ENCODE results near the gene LGMN. TPM values are rescaled to one million over a fixed set of nuclear protein-coding genes. Genes with fewer than 3 reads are reported as not detected.
A peak's percentile ranks its signal among the peaks of the same experiment; 100 is the strongest.

LGMN gene
- polyA plus RNA-seq, 1 experiment: 112 TPM

DNA sequence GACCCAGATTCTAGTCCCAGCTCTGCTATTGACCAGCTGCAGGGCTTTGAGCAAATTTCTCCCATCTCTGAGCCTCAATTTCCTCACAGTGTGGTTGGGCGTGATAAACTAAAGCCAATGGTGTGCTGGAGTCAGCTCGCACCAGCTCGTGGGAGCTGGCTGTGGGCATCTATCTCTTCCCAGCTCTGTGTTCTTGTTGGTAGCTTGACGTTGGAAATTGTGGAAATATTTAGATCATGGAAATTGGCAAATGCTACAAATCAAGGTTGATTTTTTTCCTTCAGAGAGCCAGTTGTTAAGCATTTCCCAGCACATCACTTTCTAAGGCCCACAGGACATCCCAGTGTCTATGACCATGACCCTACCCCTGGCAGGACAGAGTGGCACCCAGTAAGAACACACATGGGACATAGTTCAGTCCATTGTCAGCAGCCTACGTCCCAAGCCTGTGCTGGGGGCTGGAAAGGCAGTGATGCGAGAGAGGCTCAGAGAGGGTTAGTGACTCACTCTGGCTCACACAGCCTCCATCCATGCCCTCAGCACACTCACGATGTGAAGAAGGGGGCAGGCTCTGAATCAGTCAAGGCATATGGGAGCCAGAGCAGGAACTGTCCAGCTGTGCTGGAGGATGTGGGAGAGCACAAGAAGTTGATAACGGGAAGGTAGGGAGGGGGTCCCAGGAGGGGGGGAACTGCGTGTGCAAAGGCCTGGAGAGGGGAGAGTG lies 77.6 kb downstream of the LGMN start:
- no peak overlapping the region for H3K4me3 ChIP-seq (ENCODE audit: low read depth, low read length)
- no peak for DNase-seq (ENCODE audit: low read depth)
- ChIA-PET POLR2A (interaction anchor here (0.5 kb wide), 1 partner anchor 25 kb away, joined by 8 read pairs; no protein-coding TSS in a partner anchor), CTCF (interaction anchor here (0.9 to 3.5 kb wide), 13 partner anchors 10 to 540 kb away, joined by 3 to 21 read pairs (median 4); no protein-coding TSS in a partner anchor)
- TF ChIP-seq, protein P1, sequence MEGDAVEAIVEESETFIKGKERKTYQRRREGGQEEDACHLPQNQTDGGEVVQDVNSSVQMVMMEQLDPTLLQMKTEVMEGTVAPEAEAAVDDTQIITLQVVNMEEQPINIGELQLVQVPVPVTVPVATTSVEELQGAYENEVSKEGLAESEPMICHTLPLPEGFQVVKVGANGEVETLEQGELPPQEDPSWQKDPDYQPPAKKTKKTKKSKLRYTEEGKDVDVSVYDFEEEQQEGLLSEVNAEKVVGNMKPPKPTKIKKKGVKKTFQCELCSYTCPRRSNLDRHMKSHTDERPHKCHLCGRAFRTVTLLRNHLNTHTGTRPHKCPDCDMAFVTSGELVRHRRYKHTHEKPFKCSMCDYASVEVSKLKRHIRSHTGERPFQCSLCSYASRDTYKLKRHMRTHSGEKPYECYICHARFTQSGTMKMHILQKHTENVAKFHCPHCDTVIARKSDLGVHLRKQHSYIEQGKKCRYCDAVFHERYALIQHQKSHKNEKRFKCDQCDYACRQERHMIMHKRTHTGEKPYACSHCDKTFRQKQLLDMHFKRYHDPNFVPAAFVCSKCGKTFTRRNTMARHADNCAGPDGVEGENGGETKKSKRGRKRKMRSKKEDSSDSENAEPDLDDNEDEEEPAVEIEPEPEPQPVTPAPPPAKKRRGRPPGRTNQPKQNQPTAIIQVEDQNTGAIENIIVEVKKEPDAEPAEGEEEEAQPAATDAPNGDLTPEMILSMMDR (IDR thresholded peaks at IDR 0.05; ENCODE audit: insufficient read depth, low read depth, low read length): no peak
- H3K36me3 ChIP-seq (ENCODE audit: control insufficient read depth, insufficient read depth, low read length): peaks cover 1% of the 10 kb centered on the region; the same call in 1 of the 2 replicates
- no peaks in the 10 kb centered on the region for H3K27me3 ChIP-seq (ENCODE audit: control insufficient read depth, insufficient read depth, low read length)

DNA sequence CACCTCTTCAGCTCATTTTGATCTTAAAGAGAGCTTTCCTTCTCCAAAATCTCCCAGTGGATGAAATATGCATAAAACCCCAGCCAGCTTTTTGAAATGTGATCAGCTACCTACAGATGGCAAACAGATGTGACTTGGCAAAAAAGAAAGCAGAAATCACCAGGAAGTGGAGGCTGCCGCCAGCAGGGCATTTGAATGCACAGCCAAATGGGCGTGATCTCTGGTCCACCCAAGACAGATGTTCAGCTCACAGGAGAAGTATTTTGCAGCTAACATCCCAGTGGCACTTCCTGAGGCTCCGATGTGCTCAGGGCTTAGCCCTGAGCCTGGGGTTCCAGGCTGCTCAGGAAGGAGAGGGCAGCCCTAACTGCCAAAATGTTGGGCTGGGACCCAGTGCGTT lies 78.3 kb downstream of the LGMN start:
- Histone ChIP-seq H3K27me3 (ENCODE audit: control insufficient read depth, insufficient read depth, low read length) (no peaks in the 10 kb centered on the region), H3K4me3 (ENCODE audit: low read depth, low read length) (no peak overlapping the region), H3K36me3 (ENCODE audit: control insufficient read depth, insufficient read depth, low read length) (no peaks in the 10 kb centered on the region; the same call in 1 of the 2 replicates)
- TF ChIP-seq, protein P1 (IDR thresholded peaks at IDR 0.05; ENCODE audit: insufficient read depth, low read depth, low read length): peak; percentile 53
- ChIA-PET CTCF (interaction anchor here (0.9 to 3.5 kb wide), 14 partner anchors 10 to 539 kb away, joined by 3 to 21 read pairs (median 4); no protein-coding TSS in a partner anchor), POLR2A (interaction anchor here (0.5 to 0.7 kb wide), 2 partner anchors 24 to 200 kb away, joined by 3 to 8 read pairs; no protein-coding TSS in a partner anchor)
- DNase-seq (ENCODE audit: low read depth): peak; percentile 75

DNA sequence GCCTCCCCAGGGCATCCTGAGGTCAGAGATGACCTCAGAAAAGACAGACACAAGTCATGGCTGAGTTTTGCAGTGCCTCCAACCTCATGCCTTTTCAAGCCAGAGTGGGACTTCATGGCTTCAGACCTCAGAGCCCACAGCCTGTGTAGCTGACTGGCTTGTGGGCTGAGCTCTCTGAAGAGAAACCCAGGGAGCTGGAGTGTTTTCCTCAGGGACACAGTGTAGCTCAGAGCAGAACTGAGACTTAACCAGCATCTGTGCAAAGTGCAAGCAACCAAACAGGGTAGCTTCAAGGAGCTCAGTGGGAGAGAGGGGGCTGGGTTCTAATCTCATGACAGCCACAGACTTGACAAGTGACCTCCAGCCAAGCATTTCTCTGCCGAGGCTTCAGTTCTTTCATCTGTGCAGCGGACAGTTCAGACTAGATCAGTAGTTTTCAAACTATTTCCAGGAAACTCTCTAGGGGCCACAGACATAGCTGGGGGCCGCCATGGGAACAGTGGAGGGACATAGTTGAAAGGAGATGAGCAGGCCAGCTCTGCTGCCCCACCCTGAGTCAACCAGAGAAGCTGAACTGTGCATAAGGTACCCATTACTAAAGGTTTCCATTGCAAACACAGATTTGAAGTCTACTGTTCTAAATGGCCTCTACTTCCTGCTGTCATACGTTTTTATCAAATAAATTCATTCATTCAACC lies 80.0 kb downstream of the LGMN start:
- POLR2A ChIA-PET: no interaction called here

DNA sequence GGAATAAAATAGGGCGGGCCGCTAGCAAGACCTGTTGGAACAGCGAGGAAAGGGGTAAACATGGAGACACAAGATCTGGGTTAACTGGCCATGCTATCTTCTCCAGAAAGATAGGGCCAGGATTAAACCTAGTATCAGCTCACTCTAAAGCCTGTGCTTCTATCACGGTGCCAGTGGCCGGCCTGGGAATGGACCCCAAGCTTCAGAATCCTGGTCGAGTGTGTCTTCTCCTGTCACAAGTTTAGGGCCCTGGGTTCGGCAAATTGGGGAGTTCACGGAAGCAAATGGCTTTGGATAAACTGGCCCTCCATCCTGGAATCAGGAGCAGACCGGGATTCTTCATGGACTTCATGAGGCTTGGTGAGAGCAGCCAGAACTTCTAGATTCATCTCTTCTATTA lies 82.2 kb downstream of the LGMN start:
- Histone ChIP-seq H3K4me3 (ENCODE audit: low read depth, low read length) (no peak overlapping the region), H3K27me3 (ENCODE audit: control insufficient read depth, insufficient read depth, low read length) (no peaks in the 10 kb centered on the region), H3K36me3 (ENCODE audit: control insufficient read depth, insufficient read depth, low read length) (peaks cover 4% of the 10 kb centered on the region)
- ChIA-PET POLR2A (no interaction called here), CTCF (interaction anchor here (1.0 to 1.9 kb wide), 2 partner anchors 10 to 21 kb away, joined by 3 to 8 read pairs; no protein-coding TSS in a partner anchor)
- TF ChIP-seq, protein P1 (IDR thresholded peaks at IDR 0.05; ENCODE audit: insufficient read depth, low read depth, low read length): no peak
- DNase-seq (ENCODE audit: low read depth): no peak

More for the DNA sequence above, 80.0 kb downstream of the LGMN start:
- DNase-seq (ENCODE audit: low read depth): no peak
- Histone ChIP-seq H3K27me3 (ENCODE audit: control insufficient read depth, insufficient read depth, low read length) (no peaks in the 10 kb centered on the region), H3K36me3 (ENCODE audit: control insufficient read depth, insufficient read depth, low read length) (no peaks in the 10 kb centered on the region; the same call in 1 of the 2 replicates), H3K4me3 (ENCODE audit: low read depth, low read length) (no peak overlapping the region)
- CTCF ChIA-PET: interaction anchor here (0.7 to 3.5 kb wide), 4 partner anchors 13 to 533 kb away, joined by 3 to 21 read pairs (median 3); no protein-coding TSS in a partner anchor
- TF ChIP-seq, protein P1 (IDR thresholded peaks at IDR 0.05; ENCODE audit: insufficient read depth, low read depth, low read length): no peak

DNA sequence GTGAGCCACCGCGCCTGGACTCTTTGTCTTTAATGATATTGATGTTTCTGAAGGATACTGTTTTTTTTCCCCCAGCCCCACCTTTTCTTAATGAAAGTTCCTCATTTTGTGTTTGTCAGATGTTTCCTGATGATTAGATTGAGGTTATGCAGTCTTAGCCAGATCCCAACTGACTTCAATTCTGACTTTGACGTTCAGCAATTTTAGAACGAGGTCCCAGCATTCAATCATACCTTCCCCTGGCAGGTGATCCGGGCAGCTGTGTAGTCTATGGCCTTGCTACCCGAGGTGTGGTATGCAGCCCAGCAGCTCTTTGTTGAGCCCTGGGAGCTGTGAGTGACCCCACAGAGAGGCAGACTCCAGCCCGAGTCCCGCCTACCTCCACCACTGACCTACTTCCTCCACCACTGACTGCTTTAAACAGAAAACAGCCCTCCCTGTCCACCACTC lies 82.7 kb downstream of the LGMN start:
- CTCF ChIA-PET: interaction anchor here (1.2 to 1.9 kb wide), 2 partner anchors 9 to 21 kb away, joined by 3 to 8 read pairs; no protein-coding TSS in a partner anchor

More for the DNA sequence above, 82.7 kb downstream of the LGMN start:
- Histone ChIP-seq H3K36me3 (ENCODE audit: control insufficient read depth, insufficient read depth, low read length) (peaks cover 4% of the 10 kb centered on the region), H3K4me3 (ENCODE audit: low read depth, low read length) (no peak overlapping the region), H3K27me3 (ENCODE audit: control insufficient read depth, insufficient read depth, low read length) (no peaks in the 10 kb centered on the region)
- POLR2A ChIA-PET: no interaction called here
- no peak for DNase-seq (ENCODE audit: low read depth)
- TF ChIP-seq, protein P1 (IDR thresholded peaks at IDR 0.05; ENCODE audit: insufficient read depth, low read depth, low read length): no peak
